Nephron progenitor cell (in vitro differentiated cells): ENCODE data around the gene CEP95.

ENCODE experiments used
- DNase-seq: peaks from one replicate; pipeline ENCODE4 v3.0.0; 2021
- H3K27ac Mint-ChIP-seq: 2 replicates; pipeline ENCODE4 v1.8.0; 2021; ENCODE audit warnings: mild to moderate bottlenecking, moderate library complexity, mixed read lengths
- H3K27me3 Mint-ChIP-seq: 2 replicates; pipeline ENCODE4 v1.8.0; 2021; ENCODE audit warnings: mild to moderate bottlenecking, low read depth, mixed read lengths; ENCODE audit not compliant: poor library complexity
- H3K36me3 Mint-ChIP-seq: 2 replicates; pipeline ENCODE4 v1.8.0; 2021; ENCODE audit warnings: low read depth, mixed read lengths
- H3K4me1 Mint-ChIP-seq: 2 replicates; pipeline ENCODE4 v1.8.0; 2021; ENCODE audit warnings: mixed read lengths
- H3K4me3 Mint-ChIP-seq: 2 replicates; pipeline ENCODE4 v1.8.0; 2021; ENCODE audit warnings: mild to moderate bottlenecking, moderate library complexity, mixed read lengths
- H3K9me3 Mint-ChIP-seq: 2 replicates; pipeline ENCODE4 v1.8.0; 2021; ENCODE audit warnings: mild to moderate bottlenecking, moderate library complexity, mixed read lengths
- TF ChIP-seq, protein P1 (sequence below): fragments of 200-600 bp; sonication (generic); IDR thresholded peaks from 2 replicates; pipeline ENCODE4 v1.5.0; 2021; ENCODE audit warnings: antibody characterized with exemption

CEP95 gene

GRCh38 chr17:64585146-64585545 is 78.4 kb downstream of the CEP95 start:
- Mint-ChIP-seq H3K4me1 (no peaks in the 10 kb centered on the region), H3K36me3 (peaks cover 27% of the 10 kb centered on the region), H3K4me3 (no peak overlapping the region), H3K27me3 (no peaks in the 10 kb centered on the region), H3K9me3 (no peaks in the 10 kb centered on the region), H3K27ac (no peak overlapping the region)
- DNase-seq, result no peak
- TF ChIP-seq, protein P1, sequence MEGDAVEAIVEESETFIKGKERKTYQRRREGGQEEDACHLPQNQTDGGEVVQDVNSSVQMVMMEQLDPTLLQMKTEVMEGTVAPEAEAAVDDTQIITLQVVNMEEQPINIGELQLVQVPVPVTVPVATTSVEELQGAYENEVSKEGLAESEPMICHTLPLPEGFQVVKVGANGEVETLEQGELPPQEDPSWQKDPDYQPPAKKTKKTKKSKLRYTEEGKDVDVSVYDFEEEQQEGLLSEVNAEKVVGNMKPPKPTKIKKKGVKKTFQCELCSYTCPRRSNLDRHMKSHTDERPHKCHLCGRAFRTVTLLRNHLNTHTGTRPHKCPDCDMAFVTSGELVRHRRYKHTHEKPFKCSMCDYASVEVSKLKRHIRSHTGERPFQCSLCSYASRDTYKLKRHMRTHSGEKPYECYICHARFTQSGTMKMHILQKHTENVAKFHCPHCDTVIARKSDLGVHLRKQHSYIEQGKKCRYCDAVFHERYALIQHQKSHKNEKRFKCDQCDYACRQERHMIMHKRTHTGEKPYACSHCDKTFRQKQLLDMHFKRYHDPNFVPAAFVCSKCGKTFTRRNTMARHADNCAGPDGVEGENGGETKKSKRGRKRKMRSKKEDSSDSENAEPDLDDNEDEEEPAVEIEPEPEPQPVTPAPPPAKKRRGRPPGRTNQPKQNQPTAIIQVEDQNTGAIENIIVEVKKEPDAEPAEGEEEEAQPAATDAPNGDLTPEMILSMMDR, result no peak
